ENCODE measurements around the gene KRT81.
A peak's percentile ranks its signal among the peaks of the same experiment; 100 is the strongest.
"Not testable (repeated sequence)": the region's sequence is repeated elsewhere in the genome, so short reads cannot be mapped to it uniquely, and the experiment has no call there.

KRT81 gene

DNA sequence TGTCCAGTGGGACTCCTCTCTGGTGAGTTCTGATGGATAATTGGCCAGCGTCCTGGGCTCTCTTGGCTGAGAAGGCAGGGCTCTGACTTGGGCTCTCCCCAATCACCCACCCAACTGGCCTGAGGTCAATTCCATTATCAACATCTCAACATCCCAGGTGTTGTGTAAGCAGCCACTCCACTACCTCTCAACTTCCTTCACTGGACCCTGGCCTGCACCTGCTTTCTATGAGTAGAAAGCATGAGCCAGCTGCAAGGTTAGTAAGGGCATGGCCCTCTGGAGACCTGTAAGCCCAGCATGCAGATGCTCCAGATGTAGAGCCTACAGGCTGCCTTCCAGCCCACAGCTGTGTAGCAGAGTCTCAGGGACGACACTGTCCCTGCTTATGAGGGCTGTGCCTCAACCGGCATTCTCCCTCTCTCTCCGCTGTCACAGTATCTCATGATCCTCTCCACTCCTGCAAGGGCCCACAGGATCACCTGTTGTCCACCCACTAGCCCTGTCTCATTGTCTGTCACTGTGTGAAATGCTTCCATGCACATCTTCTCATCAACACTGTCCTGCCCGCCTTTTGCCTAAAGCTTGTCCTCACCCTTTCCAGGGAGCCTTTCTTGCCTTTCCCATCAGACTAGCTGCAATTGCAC is 5.4 kb upstream of the KRT81 start:
- DNase-seq = no peak
- no peak for ATAC-seq

DNA sequence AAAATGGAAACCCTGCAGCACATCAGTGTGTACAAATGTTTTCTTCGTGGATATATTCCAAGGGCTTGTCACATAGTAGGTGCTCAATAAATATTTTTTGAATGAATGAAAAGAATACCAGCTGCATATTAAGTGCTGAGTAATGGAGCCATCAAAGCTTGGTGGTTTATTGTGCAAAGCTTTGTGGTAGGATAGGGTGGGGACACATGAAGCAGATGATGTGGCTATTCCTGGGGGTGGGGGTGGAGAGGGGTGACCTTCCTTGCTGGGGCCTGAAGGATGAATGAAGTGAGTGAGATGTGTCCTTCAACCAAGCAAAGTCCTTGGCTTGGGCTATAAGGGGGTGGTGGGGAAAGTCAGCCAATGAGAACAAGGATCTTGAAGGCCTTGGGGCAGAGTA is 4.3 kb upstream of the KRT81 start:
- ATAC-seq = no peak
- no peak for DNase-seq

DNA sequence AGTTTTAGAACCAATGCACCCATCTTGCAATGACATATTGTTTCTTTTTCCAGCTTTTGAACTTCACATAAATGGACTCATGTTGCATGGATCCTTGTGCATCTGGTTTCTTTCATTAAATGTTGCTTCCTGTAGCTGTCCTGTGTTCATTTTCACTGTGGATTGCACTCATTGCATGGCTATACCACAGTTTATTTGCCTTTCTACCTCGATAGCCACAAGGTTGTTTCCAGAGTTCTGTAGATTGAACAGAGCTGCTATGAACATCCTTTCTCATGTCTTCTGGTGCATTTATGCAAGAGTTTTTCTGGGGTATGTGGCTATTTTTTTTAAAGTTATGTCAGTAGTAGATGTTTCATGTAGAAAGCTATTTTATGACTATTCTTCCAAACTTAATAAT is 3.5 kb upstream of the KRT81 start:
- no peak for DNase-seq
- ATAC-seq = no peak

GRCh38 chr12:52293926-52294325 is 2.6 kb upstream of the KRT81 start:
- ATAC-seq (no peak), DNase-seq (no peak)

DNA sequence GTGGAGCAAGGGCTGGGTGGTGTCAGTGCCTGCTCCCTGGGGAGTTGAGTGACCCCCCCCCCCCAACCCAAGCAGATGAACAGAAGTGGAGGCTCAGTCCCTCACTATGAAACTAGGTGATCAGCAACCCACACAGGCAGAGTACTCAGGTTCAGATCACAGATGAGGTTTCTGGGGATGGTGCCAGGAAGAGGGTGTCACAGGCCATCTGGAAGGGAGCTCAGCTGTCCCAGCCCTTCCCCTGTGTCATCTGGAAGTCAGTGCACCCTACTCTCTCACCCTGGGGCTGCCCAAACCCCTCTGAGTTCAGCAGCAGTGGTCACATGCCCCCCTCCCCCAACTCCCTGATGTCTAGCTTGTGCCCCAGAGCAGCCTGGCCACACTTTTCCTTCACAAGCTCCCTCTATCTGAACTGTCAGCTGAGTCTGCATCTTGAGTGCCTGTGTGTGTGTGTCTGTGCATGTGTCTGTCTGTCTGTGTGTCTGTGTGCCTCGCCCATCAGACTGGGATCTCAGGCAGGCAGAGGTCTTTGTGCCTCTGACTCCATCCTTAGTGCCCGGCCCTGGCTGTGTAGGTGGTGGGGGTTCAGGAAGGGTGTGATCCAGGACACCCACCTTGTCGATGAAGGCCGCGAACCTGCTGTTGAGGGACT is 725 bp downstream of the KRT81 start:
- ATAC-seq, DNase-seq: not testable (repeated sequence)

GRCh38 chr12:52287816-52288805 is 3.2 kb downstream of the KRT81 start:
- peak; percentile 55 for ATAC-seq
- not testable (repeated sequence) for DNase-seq

DNA sequence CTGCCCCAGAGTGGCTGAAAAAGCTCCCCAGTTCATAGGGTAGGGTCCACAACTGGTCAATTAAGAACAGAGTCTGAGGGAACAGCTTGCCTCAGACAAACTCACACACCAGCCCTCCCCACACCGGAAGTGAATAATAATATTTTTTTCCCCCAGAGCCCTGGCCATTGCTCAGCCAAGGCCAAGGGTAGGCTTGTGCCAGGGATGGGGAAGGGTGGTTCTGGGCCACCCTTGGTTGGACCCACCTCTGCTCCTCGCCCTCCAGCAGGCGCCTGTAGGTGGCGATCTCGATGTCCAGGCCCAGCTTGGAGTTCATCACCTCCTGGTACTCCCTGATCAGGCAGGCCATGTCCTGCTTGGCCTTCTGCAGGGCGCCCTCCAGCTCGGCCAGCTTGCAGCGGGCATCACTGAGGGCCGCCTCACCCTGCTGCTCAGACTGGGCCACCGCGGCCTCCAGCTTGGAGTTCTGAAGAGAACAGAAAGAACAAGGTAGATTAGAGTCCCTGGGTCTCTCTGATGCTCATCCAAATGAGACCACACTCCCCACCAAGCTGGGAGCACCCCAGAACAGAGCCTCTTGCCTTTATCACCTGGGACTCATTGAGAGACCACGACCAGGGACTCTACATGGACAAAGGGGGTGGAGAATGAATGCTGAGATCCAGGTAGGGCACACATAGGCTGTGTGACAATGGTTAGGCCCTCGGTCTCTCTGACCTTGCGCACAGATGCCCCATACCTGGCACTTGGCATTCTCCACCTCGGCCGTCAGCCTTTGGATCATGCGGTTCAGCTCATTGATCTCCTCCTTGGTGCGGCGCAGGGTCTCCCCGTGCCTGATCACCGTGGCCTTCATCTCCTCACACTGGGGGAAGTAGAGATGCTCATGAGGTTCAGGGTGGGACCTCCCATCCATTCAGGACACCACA is 4.2 kb downstream of the KRT81 start:
- ATAC-seq, DNase-seq: not testable (repeated sequence)

DNA sequence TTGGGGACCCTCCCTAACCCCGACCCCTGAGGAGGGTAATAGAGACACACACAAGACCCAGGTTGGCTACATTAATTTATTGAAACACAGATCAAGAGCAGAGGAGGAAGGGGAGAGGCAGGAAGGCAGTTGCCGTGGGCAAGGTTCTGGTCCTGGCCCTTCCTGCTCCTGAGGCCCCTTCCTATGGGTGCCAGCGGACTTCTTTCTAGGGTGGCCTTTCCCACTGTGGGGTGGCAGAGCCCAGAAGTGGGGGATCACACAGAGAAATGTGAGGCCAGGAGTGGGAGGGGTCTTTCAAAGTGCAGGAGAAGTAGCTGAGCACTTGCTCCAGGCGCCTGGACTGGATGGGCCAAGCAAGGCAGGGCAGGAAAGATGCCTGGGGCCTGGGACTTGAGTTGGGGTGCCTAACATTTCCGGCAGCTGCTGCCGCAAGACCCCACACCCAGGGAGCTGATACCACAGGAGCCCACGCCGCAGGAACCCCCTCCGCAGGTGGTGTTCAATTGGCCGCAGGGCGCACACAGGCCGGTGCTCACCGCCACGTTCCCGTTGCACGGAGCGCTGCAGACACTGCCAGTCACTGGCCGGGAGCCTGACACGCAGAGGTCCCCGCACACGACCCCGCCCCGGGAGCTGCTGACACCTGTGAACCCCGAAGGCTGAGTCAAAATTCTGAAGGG is 5.3 kb downstream of the KRT81 start:
- ATAC-seq = no peak
- DNase-seq = no peak

DNA sequence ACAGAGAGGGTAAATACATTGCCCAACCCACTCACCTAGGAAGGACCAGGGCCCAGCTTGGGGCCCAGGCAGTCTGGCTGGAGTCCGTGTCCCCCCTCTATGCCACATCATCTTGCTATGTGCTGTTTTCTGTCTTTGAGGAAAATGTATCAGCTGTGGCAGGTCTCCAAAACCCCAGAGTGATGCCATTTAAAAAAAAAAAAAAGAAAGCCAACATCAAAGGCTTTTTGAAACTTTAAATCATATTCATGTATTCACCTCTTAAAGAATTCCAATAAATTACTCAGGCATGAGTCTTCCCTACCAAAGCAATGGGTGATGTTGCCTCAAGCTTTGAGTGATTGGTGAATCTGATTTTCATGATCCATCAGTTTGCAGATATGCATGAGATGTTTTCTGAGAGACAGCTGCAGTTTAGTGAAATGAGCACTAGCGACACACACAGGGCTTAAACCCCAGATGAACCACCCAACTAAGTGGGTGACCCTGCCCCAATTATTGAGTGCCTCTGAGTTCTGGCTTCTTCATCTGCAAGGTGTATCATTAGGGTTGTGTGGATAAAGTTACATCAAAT is 6.1 kb downstream of the KRT81 start:
- ATAC-seq (no peak), DNase-seq (no peak)

DNA sequence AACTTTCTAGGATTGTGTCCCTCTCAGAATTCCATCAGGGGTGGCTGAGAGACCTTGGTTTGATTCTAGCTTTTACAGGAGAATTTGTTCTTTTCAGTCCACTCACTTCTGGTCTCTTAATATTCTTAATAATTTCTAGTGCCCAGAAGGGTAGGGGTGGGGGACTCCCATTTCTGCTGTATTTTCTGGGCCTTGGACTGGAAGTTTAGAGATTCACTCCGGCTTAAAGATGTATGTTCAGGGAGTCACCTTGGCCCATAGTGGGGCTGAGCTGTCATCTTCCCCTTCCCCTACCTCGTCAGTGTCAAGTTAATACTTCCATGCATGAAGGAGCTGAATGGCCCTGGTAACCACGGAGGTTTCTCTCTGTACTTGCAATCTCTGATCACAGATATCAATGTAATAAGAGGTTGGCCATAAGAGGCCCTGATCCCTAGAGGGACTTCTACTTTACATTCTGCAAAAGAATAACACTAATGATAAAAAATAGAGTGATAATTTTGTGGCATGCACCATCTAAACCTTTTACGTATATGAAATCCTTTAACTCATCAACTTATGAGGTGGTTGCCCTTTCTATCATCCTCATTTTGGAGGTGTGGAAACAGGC is 6.7 kb downstream of the KRT81 start:
- ATAC-seq (no peak), DNase-seq (no peak)

DNA sequence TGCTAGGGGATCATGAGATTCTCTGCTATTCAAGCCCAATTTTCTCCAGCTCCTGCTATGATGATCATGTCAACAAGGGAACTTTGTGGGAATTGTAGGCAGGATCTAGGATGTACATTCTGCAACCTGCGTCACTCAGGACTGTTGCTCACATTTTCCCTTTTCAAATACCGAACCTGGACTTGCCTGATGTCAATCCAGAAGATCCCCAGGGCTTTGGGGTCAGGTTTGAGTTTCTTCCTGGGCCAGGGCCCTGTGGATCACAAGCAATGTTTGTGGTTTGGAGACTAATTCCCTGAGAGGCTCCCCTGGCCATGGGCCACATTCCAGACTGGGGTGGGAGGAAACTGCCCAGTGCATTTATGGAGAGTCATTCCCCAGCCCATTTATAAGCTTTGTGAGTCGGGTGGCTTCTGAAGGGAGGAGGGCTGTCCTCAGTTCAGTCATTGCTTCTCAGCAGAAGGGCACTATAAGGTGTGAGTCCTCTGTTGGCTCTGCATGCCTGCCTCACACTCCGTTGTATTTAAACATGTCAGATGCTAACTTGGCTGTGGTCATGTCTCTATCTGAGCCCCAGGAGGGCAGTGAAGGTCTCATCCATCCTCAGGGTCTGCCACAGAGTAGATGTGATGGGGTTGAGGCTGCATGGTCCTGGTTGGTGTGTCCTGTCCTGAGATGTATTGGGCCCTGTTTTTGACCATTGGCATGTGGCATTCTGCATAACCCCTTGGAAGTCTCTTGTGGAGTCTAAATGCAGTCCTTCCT is 10.4 kb downstream of the KRT81 start:
- DNase-seq = no peak
- ATAC-seq = no peak

DNA sequence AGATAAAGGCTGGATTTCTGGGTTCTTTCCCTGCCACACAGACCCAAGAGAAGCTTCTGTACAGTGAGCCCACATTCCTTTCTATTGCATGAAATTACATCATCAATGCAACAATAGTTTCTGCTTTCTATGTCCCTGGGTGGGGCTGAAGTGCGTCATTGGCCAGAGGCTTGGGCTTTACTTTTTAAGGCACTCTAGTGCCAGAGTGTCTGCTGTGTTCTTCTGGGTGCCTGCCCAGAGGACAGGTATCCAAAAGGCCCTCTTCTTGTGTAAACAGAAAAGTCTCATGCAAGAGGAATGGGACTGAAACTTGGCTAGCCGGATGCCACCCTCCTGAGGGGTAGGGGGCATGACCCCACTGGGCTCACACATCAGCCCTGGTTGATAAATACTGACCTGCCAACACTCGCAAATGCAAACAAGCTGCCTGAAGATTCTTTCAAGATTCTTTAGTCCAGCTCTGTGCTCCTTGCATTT is 11.0 kb downstream of the KRT81 start:
- no peak for ATAC-seq
- DNase-seq = no peak

DNA sequence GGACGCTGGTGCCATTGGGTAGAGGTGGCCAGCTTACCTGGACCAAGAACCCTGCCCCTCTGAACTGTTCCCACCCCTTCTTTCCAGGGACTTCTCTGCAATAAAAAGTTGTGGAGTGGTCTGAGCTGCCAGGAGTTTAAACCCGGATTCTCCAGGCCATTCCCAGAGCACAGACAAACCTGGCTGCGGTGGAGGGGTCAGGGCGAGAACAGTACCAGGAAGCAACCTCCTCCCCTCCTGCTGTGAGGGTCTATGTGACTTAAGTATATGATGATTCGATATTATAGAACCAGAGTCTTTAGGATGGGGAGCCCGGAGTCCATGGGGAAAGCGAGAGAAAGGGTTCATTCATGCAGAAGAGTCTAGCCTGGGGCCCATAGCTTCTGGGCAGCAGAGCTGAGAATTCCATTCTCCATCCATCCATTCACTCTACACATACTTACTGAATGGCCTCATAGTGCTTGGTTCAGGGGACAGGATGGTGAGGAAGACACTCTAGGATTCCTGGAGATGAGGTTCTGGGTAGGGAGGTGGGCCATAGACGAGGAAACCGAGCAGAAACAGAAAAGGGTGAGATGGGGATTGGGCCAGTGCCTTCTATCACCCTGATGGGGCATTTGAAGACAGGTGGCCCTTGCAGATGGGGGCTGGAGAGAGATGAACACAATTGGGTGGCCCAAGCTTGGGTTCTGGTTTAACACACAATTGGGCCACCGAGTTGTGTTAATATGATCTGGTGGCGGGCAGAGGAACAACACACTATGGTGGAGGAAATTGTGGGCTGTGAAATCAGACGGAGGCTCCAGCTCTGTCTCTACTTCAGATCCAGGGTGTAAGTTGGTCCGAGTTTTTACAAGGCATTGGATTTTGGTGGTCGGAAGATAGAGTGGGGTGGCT is 11.7 kb downstream of the KRT81 start:
- DNase-seq (no peak), ATAC-seq (no peak)

DNA sequence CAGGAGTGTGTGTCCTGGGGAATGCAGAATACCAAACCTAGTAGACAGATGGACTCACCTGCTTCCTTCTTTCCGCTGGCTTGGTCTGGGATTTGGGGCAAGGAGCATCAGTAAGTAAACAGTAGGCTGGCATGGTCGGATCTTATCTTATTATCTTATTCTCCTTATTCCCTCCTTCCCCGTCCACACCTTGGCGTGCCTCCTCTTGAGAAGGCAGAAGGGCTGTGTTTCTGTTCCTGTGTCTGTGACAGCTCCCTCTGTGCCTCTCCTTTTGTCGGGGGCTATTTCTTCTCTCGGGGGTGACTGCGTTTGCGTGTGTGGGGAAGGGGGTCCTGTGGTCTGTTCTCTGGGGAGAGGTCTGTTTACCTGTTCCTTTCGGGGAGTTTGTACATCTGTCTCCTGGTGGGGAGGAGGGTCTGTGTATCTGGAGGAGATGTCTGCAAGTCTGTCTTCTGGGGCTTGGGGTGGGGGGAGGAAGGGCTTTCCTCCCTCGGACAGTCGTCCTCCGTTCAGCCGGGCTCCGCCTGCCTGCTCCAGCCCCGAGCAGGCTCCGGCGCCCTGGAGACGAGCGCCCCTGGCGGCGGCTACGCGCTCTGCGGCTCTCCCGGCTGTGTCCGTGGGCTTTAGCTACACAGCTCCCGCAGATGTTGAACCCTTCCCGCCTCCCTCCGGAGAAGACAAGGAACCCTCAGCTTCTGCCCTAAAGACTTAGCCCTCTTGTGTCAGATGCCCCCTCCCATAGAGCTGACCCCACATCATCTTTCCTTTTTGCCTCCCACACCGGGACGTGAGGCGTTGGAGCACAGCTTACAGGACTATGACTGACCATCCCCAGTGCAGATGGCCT is 12.5 kb downstream of the KRT81 start:
- ATAC-seq = peak; percentile 90
- DNase-seq = peak; percentile 84

DNA sequence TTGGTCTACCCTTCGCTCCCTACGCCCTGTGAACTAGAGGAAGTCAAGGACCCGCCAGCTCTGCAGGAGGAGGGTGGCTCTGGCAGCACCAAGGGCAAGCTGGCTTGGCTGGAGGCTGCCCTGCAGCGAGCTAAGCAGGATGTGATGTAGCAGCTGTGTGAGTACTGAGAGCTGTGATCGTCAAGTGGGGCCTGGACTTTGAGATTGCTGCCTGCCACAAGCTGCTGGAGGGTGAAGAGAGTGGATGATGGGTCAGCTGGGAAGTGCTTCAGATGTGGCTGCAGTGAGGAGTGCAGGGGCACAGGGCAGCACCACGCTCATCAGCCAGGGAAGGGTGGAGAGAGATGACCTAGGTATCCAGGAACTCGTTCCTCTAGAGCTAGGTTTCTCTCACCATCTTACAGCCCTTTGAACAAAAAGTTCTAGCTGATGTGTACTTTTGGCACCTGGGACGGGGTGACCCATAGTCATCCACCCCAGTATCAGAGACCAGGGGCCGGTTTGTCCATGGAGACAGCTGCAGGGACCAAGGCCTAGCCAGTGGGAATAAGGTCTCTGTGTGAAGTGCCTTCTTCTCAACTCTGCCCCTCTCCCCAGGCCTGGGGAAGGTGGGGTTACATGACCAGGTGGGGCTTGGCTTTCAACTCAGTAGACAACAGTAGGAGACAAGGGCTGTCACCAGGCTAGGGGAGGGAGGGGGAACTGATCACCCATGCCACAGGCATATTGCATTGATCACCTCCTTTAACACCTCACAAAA is 13.7 kb downstream of the KRT81 start:
- no peak for ATAC-seq
- DNase-seq = no peak

DNA sequence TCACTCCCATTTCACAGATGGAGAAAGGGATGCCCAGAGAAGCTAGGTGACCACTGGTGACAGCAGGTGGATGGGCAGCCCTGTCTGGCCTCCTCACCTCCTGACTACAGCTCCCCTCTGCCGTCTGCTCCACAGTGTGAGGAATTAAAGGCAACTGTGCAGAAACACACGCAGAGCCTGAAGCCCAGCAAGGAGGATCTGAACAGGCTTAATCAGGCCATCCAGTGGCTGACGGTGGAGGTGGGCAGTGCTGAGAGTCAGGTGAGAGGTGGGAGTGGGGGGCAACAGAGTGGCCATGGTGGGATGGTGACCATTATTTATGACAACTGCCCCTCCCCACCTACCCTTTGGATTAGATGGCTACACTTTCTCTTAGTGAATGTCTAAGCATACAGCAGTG is 15.6 kb downstream of the KRT81 start:
- ATAC-seq = no peak

More for the DNA sequence above, 15.6 kb downstream of the KRT81 start:
- DNase-seq = no peak
